Measurements from ENCODE around the gene ACSL1.

Gene ACSL1

GRCh38 chr4:184733654-184734524 is 91.9 kb downstream of the ACSL1 start, which contains the start of gene CENPU:
TSS of gene CENPU (minus strand) at chr4:184734096. CDS start at chr4:184734062, 34 bp downstream.
- FAIRE-seq, result peak; percentile 20

GRCh38 chr4:184732126-184732525 is 93.6 kb downstream of the ACSL1 start:
- no peak for TF ChIP-seq POLR2A (IDR thresholded peaks at IDR 0.05; ENCODE audit: low read depth, low read length)
- FAIRE-seq (no peak), DNase-seq (ENCODE audit: insufficient read length, low spot score) (no peak)

More at GRCh38 chr4:184733654-184734524, 91.9 kb downstream of the ACSL1 start, which contains the start of gene CENPU:
- DNase-seq (ENCODE audit: insufficient read length, low spot score), result peak; percentile 86
- TF ChIP-seq POLR2A (IDR thresholded peaks at IDR 0.05; ENCODE audit: low read depth, low read length), result peak; percentile 68

- no peak for FAIRE-seq
- no peak for DNase-seq (ENCODE audit: insufficient read length, low spot score)
- TF ChIP-seq POLR2A (IDR thresholded peaks at IDR 0.05; ENCODE audit: low read depth, low read length), result no peak
These were observed 94.7 kb downstream of the ACSL1 start for GRCh38 chr4:184731056-184731455.

- FAIRE-seq, result no peak
- DNase-seq (ENCODE audit: insufficient read length, low spot score), result no peak
- TF ChIP-seq POLR2A (IDR thresholded peaks at IDR 0.05; ENCODE audit: low read depth, low read length), result no peak
These were observed 95.8 kb downstream of the ACSL1 start for GRCh38 chr4:184729946-184730345.

GRCh38 chr4:184728858-184729257 is 96.9 kb downstream of the ACSL1 start:
- FAIRE-seq (peak; percentile 20), DNase-seq (ENCODE audit: insufficient read length, low spot score) (no peak)
- TF ChIP-seq POLR2A (IDR thresholded peaks at IDR 0.05; ENCODE audit: low read depth, low read length), result no peak

- no peak for DNase-seq (ENCODE audit: insufficient read length, low spot score)
- no peak for FAIRE-seq
- TF ChIP-seq POLR2A (IDR thresholded peaks at IDR 0.05; ENCODE audit: low read depth, low read length), result no peak
These were observed 98.3 kb downstream of the ACSL1 start for GRCh38 chr4:184727430-184727829.

GRCh38 chr4:184722798-184723197 is 103.0 kb downstream of the ACSL1 start:
- no peak for TF ChIP-seq POLR2A (IDR thresholded peaks at IDR 0.05; ENCODE audit: low read depth, low read length)
- DNase-seq (ENCODE audit: insufficient read length, low spot score) (no peak), FAIRE-seq (no peak)

- TF ChIP-seq POLR2A (IDR thresholded peaks at IDR 0.05; ENCODE audit: low read depth, low read length), result no peak
- FAIRE-seq (no peak), DNase-seq (ENCODE audit: insufficient read length, low spot score) (no peak)
These were observed 104.5 kb downstream of the ACSL1 start for GRCh38 chr4:184721254-184721653.

GRCh38 chr4:184719407-184719806 is 106.4 kb downstream of the ACSL1 start:
- FAIRE-seq (no peak), DNase-seq (ENCODE audit: insufficient read length, low spot score) (no peak)
- no peak for TF ChIP-seq POLR2A (IDR thresholded peaks at IDR 0.05; ENCODE audit: low read depth, low read length)

- TF ChIP-seq POLR2A (IDR thresholded peaks at IDR 0.05; ENCODE audit: low read depth, low read length), result no peak
- no peak for FAIRE-seq
- DNase-seq (ENCODE audit: insufficient read length, low spot score), result no peak
These were observed 110.2 kb downstream of the ACSL1 start for GRCh38 chr4:184715526-184715925.

- no peak for TF ChIP-seq POLR2A (IDR thresholded peaks at IDR 0.05; ENCODE audit: low read depth, low read length)
- FAIRE-seq (no peak), DNase-seq (ENCODE audit: insufficient read length, low spot score) (no peak)
These were observed 111.9 kb downstream of the ACSL1 start for GRCh38 chr4:184713887-184714286.

- FAIRE-seq (no peak), DNase-seq (ENCODE audit: insufficient read length, low spot score) (no peak)
- TF ChIP-seq POLR2A (IDR thresholded peaks at IDR 0.05; ENCODE audit: low read depth, low read length), result no peak
These were observed 113.4 kb downstream of the ACSL1 start for GRCh38 chr4:184712322-184712721.

- DNase-seq (ENCODE audit: insufficient read length, low spot score) (no peak), FAIRE-seq (no peak)
- no peak for TF ChIP-seq POLR2A (IDR thresholded peaks at IDR 0.05; ENCODE audit: low read depth, low read length)
These were observed 119.3 kb downstream of the ACSL1 start for GRCh38 chr4:184706453-184706852.

- no peak for TF ChIP-seq POLR2A (IDR thresholded peaks at IDR 0.05; ENCODE audit: low read depth, low read length)
- FAIRE-seq (no peak), DNase-seq (ENCODE audit: insufficient read length, low spot score) (no peak)
These were observed 120.1 kb downstream of the ACSL1 start for GRCh38 chr4:184705692-184706091.
